HG02970 (cell line): ENCODE data around the gene STARD10.

Experiments
- ATAC-seq: cut with Tn5 transposase; IDR thresholded peaks from one replicate; pipeline ENCODE4 v1.9.1; 2021; ENCODE audit warnings: mild to moderate bottlenecking, moderate library complexity, moderate number of reproducible peaks; ENCODE audit not compliant: unreplicated experiment, low FRiP score

STARD10 gene

GRCh38 chr11:72712841-72713240, 81.0 kb downstream of the STARD10 start:
- ATAC-seq, result no peak

GRCh38 chr11:72712168-72712751, 81.6 kb downstream of the STARD10 start:
- no peak for ATAC-seq

GRCh38 chr11:72711141-72711540, 82.7 kb downstream of the STARD10 start:
- ATAC-seq, result no peak

- no peak for ATAC-seq
Observed at GRCh38 chr11:72710278-72710677, 83.6 kb downstream of the STARD10 start.

- no peak for ATAC-seq
Observed at GRCh38 chr11:72709478-72710238, 84.2 kb downstream of the STARD10 start.

- no peak for ATAC-seq
Observed at GRCh38 chr11:72707032-72707431, 86.8 kb downstream of the STARD10 start.

- ATAC-seq, result no peak
Observed at GRCh38 chr11:72706579-72706978, 87.3 kb downstream of the STARD10 start.

- ATAC-seq, result no peak
Observed at GRCh38 chr11:72705442-72706365, 88.1 kb downstream of the STARD10 start.

GRCh38 chr11:72704783-72705265, 89.0 kb downstream of the STARD10 start:
- ATAC-seq, result no peak
